Adrenal gland (tissue), 5 donors: Measurements from ENCODE around the gene FAIM2.

Experiments used
- POLR2A ChIP-seq, 2 donors: fragments of 450-650 bp; IDR thresholded peaks; one replicate each; pipeline ENCODE4 v1.6.1; 2017; ENCODE audit warnings: antibody characterized with exemption in 2 of 2, mild to moderate bottlenecking in 2 of 2, moderate library complexity in 1 of 2
- TF ChIP-seq, protein P1 (sequence below), 6 experiments: fragments of 450-650 bp in 4 of 6; fragments of 200-600 bp in 2 of 6; sonication (generic) in 1 of 6; IDR thresholded peaks; 1 replicate in 5 of 6; 2 replicates in 1 of 6; pipeline versions ENCODE4 v1.5.1 to v1.8.0; 2016 to 2021; ENCODE audit warnings: antibody characterized with exemption in 6 of 6, mild to moderate bottlenecking in 2 of 6, moderate library complexity in 1 of 6
- donor health status: DM: no; HTN: no; CAD: no.

DNA sequence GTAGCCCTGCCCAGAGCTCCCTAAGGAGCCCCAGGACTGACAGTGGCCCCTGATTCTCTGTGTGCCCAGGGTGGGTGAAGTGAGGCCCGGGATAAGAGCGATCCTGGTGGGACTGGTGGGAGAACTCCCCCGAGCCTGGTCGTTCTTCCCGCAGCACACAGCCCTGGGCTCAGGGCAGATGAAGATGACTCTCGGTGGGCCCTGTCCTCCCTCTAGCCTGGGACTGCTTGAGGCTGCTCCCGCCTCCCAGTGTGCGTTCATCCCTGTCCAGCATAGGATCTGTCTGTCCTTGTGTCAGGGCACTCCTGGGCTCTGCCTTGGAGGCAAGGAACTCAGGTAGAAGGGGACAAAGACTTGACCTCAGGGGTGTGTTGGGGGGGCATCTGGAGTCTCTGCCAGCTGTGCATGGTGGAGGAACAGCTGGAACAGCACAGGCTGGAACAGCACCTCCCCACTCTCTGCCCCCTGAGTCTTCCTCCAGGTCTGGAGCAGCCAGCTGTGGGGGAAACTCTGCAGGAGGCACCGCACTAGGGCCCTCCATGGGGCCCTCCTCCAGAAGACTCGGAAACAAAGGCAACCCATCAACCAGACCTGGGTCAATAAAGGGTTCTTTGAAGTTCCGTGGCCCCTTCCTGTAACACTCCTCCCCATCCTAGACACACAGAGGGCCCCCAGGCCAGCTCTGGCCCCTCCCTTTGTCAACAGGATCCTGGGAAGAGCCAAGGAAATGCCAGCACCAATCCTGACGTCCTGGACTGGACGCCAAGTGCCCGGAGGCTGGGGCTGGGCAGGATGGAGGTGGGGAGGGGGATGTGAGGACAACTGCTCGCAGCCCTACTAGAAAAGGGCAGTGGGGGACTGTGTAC, 15.9 kb downstream of the FAIM2 start:
- TF ChIP-seq, protein P1, sequence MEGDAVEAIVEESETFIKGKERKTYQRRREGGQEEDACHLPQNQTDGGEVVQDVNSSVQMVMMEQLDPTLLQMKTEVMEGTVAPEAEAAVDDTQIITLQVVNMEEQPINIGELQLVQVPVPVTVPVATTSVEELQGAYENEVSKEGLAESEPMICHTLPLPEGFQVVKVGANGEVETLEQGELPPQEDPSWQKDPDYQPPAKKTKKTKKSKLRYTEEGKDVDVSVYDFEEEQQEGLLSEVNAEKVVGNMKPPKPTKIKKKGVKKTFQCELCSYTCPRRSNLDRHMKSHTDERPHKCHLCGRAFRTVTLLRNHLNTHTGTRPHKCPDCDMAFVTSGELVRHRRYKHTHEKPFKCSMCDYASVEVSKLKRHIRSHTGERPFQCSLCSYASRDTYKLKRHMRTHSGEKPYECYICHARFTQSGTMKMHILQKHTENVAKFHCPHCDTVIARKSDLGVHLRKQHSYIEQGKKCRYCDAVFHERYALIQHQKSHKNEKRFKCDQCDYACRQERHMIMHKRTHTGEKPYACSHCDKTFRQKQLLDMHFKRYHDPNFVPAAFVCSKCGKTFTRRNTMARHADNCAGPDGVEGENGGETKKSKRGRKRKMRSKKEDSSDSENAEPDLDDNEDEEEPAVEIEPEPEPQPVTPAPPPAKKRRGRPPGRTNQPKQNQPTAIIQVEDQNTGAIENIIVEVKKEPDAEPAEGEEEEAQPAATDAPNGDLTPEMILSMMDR (IDR thresholded peaks at IDR 0.05), result no peak
- TF ChIP-seq POLR2A (IDR thresholded peaks at IDR 0.05), result no peak
